ENCODE data around the gene HTT.

HTT gene

GRCh38 chr4:3239303-3239702 is 164.8 kb downstream of the HTT start:
- Mint-ChIP-seq H3K4me1 (peaks cover 11% of the 10 kb centered on the region), H3K4me3 (no peak overlapping the region), H3K9me3 (no peaks in the 10 kb centered on the region), H3K27ac (no peak overlapping the region), H3K27me3 (no peaks in the 10 kb centered on the region)
- ATAC-seq (no peak), DNase-seq (no peak)

- DNase-seq (no peak), ATAC-seq (no peak)
- Mint-ChIP-seq H3K9me3 (no peaks in the 10 kb centered on the region), H3K27me3 (no peaks in the 10 kb centered on the region), H3K27ac (no peak overlapping the region), H3K4me1 (peaks cover 11% of the 10 kb centered on the region), H3K4me3 (no peak overlapping the region)
Measured at GRCh38 chr4:3239998-3240920, 165.8 kb downstream of the HTT start.

GRCh38 chr4:3240936-3241522 is 166.5 kb downstream of the HTT start:
- ATAC-seq (no peak), DNase-seq (no peak)
- Mint-ChIP-seq H3K9me3 (no peaks in the 10 kb centered on the region), H3K27me3 (no peaks in the 10 kb centered on the region), H3K27ac (peak overlapping the region; percentile 13 to 78), H3K4me1 (peaks cover 11% of the 10 kb centered on the region), H3K4me3 (no peak overlapping the region)

- no peaks in the 10 kb centered on the region for H3K27me3 Mint-ChIP-seq
- no peak for DNase-seq
- H3K4me3 Mint-ChIP-seq = no peak overlapping the region
- no peak overlapping the region for H3K27ac Mint-ChIP-seq
- peaks cover 11% of the 10 kb centered on the region for H3K4me1 Mint-ChIP-seq
- no peak for ATAC-seq
- H3K9me3 Mint-ChIP-seq = no peaks in the 10 kb centered on the region
Measured at GRCh38 chr4:3241898-3242524, 167.5 kb downstream of the HTT start.

- Mint-ChIP-seq H3K27me3 (no peaks in the 10 kb centered on the region), H3K27ac (peak overlapping the region in 1 of 2 donors; percentile 76), H3K9me3 (no peaks in the 10 kb centered on the region), H3K4me1 (peaks cover 11% of the 10 kb centered on the region), H3K4me3 (no peak overlapping the region)
- ATAC-seq (no peak), DNase-seq (no peak)
Measured at GRCh38 chr4:3243136-3243780, 168.8 kb downstream of the HTT start.

DNA sequence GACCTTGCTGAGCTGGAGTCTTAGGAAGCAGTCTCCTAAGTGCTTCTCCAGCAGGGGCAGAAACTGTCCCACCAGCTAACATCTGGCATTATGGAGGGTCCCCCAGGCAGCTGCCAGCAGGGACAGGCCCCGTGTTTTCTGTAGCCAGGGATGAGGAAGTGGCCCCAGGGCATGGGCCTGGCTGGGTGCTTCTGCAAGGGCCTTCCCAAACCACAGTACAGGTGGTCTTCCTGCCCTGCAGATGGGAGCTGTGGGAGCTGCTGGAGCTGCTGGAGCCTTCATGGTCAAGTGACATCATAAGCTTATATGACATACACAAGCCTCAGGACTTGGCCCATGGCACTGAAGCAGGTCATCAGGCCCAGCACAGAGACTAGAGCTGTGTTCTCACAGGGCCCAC is 169.5 kb downstream of the HTT start:
- Mint-ChIP-seq H3K27ac (no peak overlapping the region), H3K4me1 (peaks cover 11% of the 10 kb centered on the region), H3K4me3 (no peak overlapping the region), H3K27me3 (no peaks in the 10 kb centered on the region), H3K9me3 (no peaks in the 10 kb centered on the region)
- ATAC-seq (no peak), DNase-seq (no peak)

- ATAC-seq (peak; percentile 3), DNase-seq (no peak)
- H3K9me3 Mint-ChIP-seq = no peaks in the 10 kb centered on the region
- H3K4me1 Mint-ChIP-seq = peaks cover 11% of the 10 kb centered on the region
- H3K4me3 Mint-ChIP-seq = no peak overlapping the region
- H3K27me3 Mint-ChIP-seq = no peaks in the 10 kb centered on the region
- peak overlapping the region in 1 of 2 donors; percentile 12 for H3K27ac Mint-ChIP-seq
Measured at GRCh38 chr4:3244747-3245146, 170.3 kb downstream of the HTT start.

DNA sequence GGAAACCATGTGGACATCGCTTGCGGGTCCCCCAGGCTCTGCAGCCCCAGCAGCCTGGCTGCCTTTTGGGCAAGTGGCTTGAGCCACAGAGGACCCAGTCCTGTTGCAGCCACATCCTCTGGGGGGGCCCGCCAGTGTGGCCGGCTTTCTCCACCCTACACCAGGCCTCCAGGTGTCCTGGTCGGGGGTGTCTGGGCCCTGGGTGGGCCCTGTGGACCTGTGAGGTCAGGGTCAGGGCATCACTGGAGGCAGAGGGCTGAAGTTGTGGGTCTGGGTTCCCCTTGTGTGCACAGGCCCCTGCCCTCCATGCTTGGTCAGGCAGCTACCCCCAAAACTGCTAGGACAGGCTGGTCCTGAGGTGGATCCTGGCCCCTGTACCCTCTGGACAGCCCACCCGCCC is 171.2 kb downstream of the HTT start:
- no peak overlapping the region for H3K4me3 Mint-ChIP-seq
- no peak for ATAC-seq

DNA sequence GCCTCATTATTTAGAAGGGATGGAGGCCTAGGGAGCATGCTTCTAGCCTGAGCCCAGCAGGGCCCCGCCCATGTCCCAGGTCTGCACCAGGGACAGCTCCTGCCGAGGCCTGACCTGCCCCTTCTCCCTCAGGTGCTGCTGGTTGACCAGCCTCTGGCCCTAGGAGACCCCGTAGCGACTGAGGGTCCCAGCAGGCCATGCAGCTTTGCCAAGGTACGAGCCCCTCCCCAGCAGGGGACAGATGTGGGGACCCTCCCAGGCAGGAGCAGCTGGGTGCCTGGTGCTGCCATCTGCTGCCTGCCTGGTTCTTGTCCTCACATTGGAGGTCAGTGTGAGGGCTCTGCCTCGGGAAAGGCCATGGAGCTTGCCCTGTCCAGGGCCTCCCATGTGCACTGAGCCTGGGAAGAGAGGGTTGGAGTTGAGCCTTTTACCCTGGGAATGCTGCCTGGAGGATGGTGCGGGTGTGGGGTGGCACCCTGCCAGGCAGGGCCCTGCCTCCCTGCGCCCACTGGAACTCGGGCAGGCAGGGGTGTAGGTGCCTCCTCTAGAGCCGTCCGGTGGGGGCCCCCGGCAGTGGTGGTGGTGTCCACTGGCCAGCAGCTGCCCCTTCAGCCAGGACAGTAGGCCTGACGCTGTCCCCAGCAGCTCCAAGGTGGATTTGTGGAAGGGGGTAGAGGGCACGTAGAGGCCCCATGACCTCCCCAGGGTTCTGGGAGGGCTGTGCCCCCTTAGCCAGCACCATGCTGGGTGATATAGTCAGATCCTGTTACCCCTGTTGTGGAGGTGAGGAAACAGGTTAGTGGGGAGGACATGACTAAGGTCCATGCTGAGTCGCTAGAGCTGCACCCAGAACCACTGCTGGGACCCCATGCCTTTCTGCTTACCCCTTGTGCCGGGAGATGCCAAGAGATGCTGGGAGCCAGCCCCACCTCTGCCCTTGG is 172.2 kb downstream of the HTT start:
- H3K4me3 Mint-ChIP-seq = no peak overlapping the region
- peaks cover 19% of the 10 kb centered on the region for H3K4me1 Mint-ChIP-seq
- H3K27me3 Mint-ChIP-seq = no peaks in the 10 kb centered on the region
- H3K9me3 Mint-ChIP-seq = no peaks in the 10 kb centered on the region
- H3K27ac Mint-ChIP-seq = peak overlapping the region in 1 of 2 donors; percentile 88
- DNase-seq (no peak), ATAC-seq (no peak)

More for the DNA sequence above, 171.2 kb downstream of the HTT start:
- Mint-ChIP-seq H3K27me3 (no peaks in the 10 kb centered on the region), H3K4me1 (peaks cover 11% of the 10 kb centered on the region), H3K27ac (peak overlapping the region in 1 of 2 donors; percentile 88), H3K9me3 (no peaks in the 10 kb centered on the region)
- DNase-seq = no peak

GRCh38 chr4:3247399-3248177 is 173.1 kb downstream of the HTT start:
- H3K4me3 Mint-ChIP-seq = no peak overlapping the region
- H3K27ac Mint-ChIP-seq = peak overlapping the region in 1 of 2 donors; percentile 86
- DNase-seq = no peak
- no peaks in the 10 kb centered on the region for H3K9me3 Mint-ChIP-seq
- ATAC-seq = no peak
- no peaks in the 10 kb centered on the region for H3K27me3 Mint-ChIP-seq
- peaks cover 22% of the 10 kb centered on the region for H3K4me1 Mint-ChIP-seq

GRCh38 chr4:3248178-3248480 is 173.6 kb downstream of the HTT start:
- Mint-ChIP-seq H3K27me3 (no peaks in the 10 kb centered on the region), H3K4me3 (no peak overlapping the region), H3K27ac (peak overlapping the region in 1 of 2 donors; percentile 49), H3K9me3 (no peaks in the 10 kb centered on the region), H3K4me1 (peaks cover 17% of the 10 kb centered on the region)
- no peak for DNase-seq
- no peak for ATAC-seq

DNA sequence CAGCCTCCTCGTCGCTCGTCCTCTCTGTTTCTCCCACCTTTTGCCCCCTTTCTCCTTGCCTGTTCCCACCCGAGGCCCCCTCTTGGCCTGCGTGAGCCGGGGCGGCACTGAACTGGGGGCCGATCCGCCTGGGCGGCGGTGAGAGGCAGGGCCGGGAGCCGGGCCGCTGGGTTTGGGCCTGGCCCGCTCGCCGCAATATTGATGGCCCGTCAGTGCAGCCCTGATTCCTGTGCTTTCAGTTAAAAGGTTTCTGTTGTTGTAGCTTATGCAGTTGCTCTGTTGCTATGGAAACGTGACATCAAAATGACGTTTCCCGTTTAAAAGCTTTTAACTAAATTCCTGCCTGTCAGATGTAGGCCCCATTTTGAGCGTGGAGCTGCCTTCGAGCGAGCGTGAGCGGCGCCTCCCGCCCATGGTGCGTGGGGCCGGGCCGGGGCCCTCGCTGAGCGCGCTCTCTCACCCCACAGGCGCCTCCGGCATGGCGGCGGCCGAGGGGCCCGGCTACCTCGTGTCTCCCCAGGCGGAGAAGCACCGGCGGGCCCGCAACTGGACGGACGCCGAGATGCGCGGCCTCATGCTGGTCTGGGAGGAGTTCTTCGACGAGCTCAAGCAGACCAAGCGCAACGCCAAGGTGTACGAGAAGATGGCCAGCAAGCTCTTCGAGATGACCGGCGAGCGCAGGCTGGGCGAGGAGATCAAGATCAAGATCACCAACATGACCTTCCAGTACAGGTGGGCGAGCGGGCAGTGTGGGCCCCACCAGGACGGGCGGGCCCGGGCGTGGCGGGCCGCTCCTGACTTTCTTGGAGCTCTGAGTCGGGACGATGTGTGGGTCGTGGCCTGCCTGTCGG is 174.6 kb downstream of the HTT start, which contains the start of gene MSANTD1:
Gene MSANTD1, plus strand, starts transcription at position 349 of the 851 bp plus-strand sequence. Its CDS starts 64 bp downstream, at position 413.
- ATAC-seq (no peak), DNase-seq (no peak)
- H3K4me3 Mint-ChIP-seq = no peak within 1 kb of the TSS
- no peaks in the 10 kb centered on the region for H3K27me3 Mint-ChIP-seq
- no peaks in the 10 kb centered on the region for H3K9me3 Mint-ChIP-seq
- H3K4me1 Mint-ChIP-seq = peaks cover 11% of the 10 kb centered on the region
- H3K27ac Mint-ChIP-seq = peak within 1 kb of the TSS in 1 of 2 donors; percentile 49

GRCh38 chr4:3249711-3250437 is 175.4 kb downstream of the HTT start:
- no peak for DNase-seq

More at GRCh38 chr4:3249711-3250437, 175.4 kb downstream of the HTT start:
- peaks cover 11% of the 10 kb centered on the region for H3K4me1 Mint-ChIP-seq
- no peaks in the 10 kb centered on the region for H3K9me3 Mint-ChIP-seq
- no peaks in the 10 kb centered on the region for H3K27me3 Mint-ChIP-seq
- H3K27ac Mint-ChIP-seq = peak overlapping the region in 1 of 2 donors; percentile 83
- H3K4me3 Mint-ChIP-seq = no peak overlapping the region
- ATAC-seq = no peak

Measured in stimulated activated naive CD8-positive, alpha-beta T cell treated with anti-CD3 and anti-CD28 coated beads, Interleukin-15, amount 100 ng/mL, for 72 hours (primary cell).